RWPE2 (cell line): ENCODE data around the gene MGAT5B.

Source experiments
- ATAC-seq: fragments of 200-7000 bp; cut with Tn5 transposase; 3 replicates; pipeline ENCODE4 v1.9.1; 2021; ENCODE audit warnings: low read depth
- DNase-seq: peaks from one replicate; pipeline ENCODE4 v3.0.0-alpha.2; 2020; ENCODE audit warnings: low spot score
- H3K27ac ChIP-seq: fragments of 450-650 bp; 2 replicates; pipeline ENCODE4 v1.5.1; 2017; ENCODE audit warnings: mild to moderate bottlenecking; ENCODE audit not compliant: poor library complexity, severe bottlenecking
- H3K27me3 ChIP-seq: fragments of 250-450 bp; sonication (Bioruptor Pico); 2 replicates; pipeline ENCODE4 v1.5.1; 2021; ENCODE audit warnings: mild to moderate bottlenecking, moderate library complexity; ENCODE audit not compliant: insufficient read depth, poor library complexity, severe bottlenecking
- H3K36me3 ChIP-seq: fragments of 250-450 bp; sonication (Bioruptor Pico); 2 replicates; pipeline ENCODE4 v1.5.1; 2020; ENCODE audit warnings: low read depth, mild to moderate bottlenecking, moderate library complexity
- H3K4me1 ChIP-seq: fragments of 250-450 bp; sonication (Bioruptor Pico); 2 replicates; pipeline ENCODE4 v1.5.1; 2021; ENCODE audit warnings: mild to moderate bottlenecking, moderate library complexity; ENCODE audit not compliant: insufficient read depth, poor library complexity, severe bottlenecking
- H3K4me3 ChIP-seq: fragments of 250-450 bp; sonication (Bioruptor Pico); 2 replicates; pipeline ENCODE4 v1.5.1; 2021; ENCODE audit warnings: mild to moderate bottlenecking, moderate library complexity; ENCODE audit not compliant: severe bottlenecking
- H3K9me3 ChIP-seq: fragments of 250-450 bp; sonication (Bioruptor Pico); 2 replicates; pipeline ENCODE4 v1.5.1; 2021; ENCODE audit warnings: mild to moderate bottlenecking, moderate library complexity; ENCODE audit not compliant: severe bottlenecking
- TF ChIP-seq, protein P1 (sequence below): fragments of 450-650 bp; IDR thresholded peaks from one replicate; pipeline ENCODE4 v1.5.1; 2017; ENCODE audit warnings: mild to moderate bottlenecking, moderate library complexity; ENCODE audit not compliant: poor library complexity, severe bottlenecking

Gene MGAT5B

DNA sequence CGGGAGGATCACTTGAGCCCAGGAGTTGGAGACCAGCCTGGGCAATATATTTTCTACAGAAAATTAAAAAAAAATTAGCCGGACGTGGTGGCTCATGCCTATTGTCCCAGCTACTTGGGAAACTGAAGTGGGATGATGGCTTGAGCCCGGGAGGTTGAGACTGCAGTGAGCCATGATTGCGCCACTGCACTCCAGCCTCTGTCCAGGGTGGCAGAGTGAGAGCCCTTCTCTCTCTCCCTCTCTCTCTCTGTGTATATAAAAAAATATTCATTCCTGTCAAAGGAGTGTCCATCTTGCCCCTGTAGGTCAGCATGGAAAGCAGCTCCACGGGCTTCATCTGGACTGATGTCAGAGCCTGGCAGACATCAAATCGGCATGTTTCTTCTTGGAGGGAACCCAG lies 31.2 kb downstream of the MGAT5B start:
- DNase-seq (no peak), ATAC-seq (no peak)
- Histone ChIP-seq H3K27me3 (no peaks in the 10 kb centered on the region), H3K4me1 (no peaks in the 10 kb centered on the region), H3K4me3 (no peak overlapping the region), H3K36me3 (no peaks in the 10 kb centered on the region), H3K27ac (no peak overlapping the region), H3K9me3 (no peaks in the 10 kb centered on the region)
- TF ChIP-seq, protein P1, sequence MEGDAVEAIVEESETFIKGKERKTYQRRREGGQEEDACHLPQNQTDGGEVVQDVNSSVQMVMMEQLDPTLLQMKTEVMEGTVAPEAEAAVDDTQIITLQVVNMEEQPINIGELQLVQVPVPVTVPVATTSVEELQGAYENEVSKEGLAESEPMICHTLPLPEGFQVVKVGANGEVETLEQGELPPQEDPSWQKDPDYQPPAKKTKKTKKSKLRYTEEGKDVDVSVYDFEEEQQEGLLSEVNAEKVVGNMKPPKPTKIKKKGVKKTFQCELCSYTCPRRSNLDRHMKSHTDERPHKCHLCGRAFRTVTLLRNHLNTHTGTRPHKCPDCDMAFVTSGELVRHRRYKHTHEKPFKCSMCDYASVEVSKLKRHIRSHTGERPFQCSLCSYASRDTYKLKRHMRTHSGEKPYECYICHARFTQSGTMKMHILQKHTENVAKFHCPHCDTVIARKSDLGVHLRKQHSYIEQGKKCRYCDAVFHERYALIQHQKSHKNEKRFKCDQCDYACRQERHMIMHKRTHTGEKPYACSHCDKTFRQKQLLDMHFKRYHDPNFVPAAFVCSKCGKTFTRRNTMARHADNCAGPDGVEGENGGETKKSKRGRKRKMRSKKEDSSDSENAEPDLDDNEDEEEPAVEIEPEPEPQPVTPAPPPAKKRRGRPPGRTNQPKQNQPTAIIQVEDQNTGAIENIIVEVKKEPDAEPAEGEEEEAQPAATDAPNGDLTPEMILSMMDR = no peak

DNA sequence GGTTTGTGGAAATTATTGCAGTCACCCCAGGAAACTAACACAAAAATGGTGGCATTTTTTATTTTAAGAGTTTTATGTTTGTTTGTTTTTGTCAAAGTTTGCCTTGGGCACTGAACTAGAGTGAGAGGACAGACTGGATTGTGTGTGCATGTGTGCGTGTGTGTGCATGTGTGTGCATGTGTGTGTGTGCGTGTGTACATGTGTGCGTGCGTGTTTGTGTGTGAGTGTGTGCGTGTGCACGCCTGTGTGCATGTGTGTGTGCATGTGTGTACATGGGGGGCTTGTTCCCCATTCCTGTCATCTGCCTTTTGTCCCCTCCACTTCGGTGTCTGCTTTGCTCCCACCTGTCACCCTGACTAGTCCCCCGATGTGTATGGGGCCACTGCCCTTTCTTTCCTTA lies 32.5 kb downstream of the MGAT5B start:
- DNase-seq = no peak
- H3K4me1 ChIP-seq = no peaks in the 10 kb centered on the region
- TF ChIP-seq, protein P1 = no peak
- ATAC-seq = no peak
- no peaks in the 10 kb centered on the region for H3K9me3 ChIP-seq
- H3K27me3 ChIP-seq = no peaks in the 10 kb centered on the region
- no peaks in the 10 kb centered on the region for H3K36me3 ChIP-seq
- H3K4me3 ChIP-seq = no peak overlapping the region
- no peak overlapping the region for H3K27ac ChIP-seq

DNA sequence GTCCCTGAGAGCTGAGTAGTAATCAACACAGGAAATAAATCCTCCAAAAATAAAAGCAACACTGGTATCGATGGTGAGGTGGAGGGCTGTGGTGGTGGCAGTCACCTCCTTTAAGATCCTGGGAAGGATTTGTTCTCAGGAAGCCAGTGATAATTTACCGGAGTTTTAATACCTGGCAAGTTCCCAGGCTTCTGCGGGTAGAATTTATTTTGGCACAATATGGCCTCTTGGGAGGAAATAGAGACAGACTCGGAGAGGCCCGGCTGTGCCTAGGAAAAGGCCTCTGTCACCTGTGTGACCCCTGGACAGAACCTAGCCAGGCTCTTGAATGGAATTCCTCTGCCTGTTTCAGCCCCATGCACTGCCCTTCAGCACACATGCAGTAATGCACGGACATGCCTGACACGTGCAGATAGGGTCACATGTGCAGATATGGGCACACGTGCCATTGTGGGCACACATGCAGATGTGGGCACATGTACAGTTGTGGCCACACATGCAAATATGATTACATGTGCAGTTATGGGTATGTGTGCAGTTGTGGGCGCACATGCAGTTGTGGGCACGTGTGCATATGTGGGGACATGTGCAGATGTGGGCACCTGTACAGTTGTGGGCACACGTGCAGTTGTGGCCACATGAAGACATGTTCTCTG lies 33.5 kb downstream of the MGAT5B start:
- DNase-seq = no peak
- no peak for ATAC-seq
- TF ChIP-seq, protein P1 = no peak
- Histone ChIP-seq H3K27me3 (no peaks in the 10 kb centered on the region), H3K27ac (no peak overlapping the region), H3K4me3 (no peak overlapping the region), H3K4me1 (no peaks in the 10 kb centered on the region), H3K36me3 (no peaks in the 10 kb centered on the region), H3K9me3 (no peaks in the 10 kb centered on the region)

DNA sequence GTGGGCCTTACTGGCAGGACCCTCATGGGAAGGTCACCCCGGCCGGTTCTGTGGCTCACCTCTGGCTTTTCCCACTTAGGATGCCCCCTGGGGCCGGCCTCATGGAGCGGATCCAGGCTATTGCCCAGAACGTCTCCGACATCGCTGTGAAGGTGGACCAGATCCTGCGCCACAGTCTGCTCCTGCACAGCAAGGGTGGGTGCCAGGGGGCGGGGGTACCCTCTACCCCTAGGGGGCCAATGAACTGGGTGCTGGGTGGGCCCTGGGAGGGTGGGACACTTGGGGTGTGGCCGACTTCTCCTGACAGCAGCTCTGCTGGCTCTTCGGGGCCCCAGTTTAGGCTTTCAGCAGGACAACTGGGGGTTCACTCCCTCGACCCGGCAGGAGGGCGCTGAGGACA lies 34.3 kb downstream of the MGAT5B start:
- H3K9me3 ChIP-seq = no peaks in the 10 kb centered on the region
- TF ChIP-seq, protein P1 = no peak
- no peaks in the 10 kb centered on the region for H3K36me3 ChIP-seq
- ATAC-seq (no peak), DNase-seq (no peak)
- no peaks in the 10 kb centered on the region for H3K27me3 ChIP-seq
- H3K4me3 ChIP-seq = no peak overlapping the region
- no peaks in the 10 kb centered on the region for H3K4me1 ChIP-seq
- H3K27ac ChIP-seq = no peak overlapping the region

- Histone ChIP-seq H3K4me1 (no peaks in the 10 kb centered on the region), H3K27ac (no peak overlapping the region), H3K36me3 (no peaks in the 10 kb centered on the region), H3K27me3 (no peaks in the 10 kb centered on the region), H3K4me3 (no peak overlapping the region), H3K9me3 (no peaks in the 10 kb centered on the region)
- no peak for DNase-seq
- no peak for ATAC-seq
- TF ChIP-seq, protein P1 = no peak
Observed at GRCh38 chr17:76903631-76904030, 35.4 kb downstream of the MGAT5B start.
